Measurements from ENCODE around the gene SLC47A1.
"Not testable (repeated sequence)": the region's sequence is repeated elsewhere in the genome, so short reads cannot be mapped to it uniquely, and the experiment has no call there.

Gene SLC47A1

DNA sequence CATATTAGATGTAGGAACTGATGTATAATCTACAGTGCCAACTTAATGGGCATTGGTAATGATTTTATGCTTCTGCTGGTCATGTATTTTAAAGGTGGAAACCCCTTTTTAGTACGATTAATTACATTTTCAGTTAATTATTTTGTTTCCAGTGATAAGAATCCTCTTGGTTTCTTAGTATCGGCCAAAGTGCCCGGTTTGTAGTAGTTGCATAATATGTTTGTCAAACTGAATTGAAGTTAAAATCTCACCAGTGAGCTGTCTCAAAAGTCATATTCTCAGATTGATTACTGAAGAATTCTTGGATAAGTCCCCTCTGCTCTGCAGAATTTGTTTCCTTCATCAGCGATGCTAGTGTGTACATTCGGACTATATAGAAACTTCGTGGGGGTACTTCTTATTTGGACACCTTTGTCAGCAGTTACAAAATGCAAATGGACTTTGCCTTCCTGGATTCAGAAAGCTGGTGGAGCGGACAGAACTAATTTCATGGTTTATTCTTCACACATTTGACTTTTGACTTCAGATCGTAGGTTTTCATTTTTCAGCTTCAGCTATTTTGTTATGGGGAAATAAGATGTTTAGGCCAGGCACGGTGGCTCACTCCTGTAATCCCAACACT lies 28.2 kb downstream of the SLC47A1 start:
- no peak for DNase-seq

DNA sequence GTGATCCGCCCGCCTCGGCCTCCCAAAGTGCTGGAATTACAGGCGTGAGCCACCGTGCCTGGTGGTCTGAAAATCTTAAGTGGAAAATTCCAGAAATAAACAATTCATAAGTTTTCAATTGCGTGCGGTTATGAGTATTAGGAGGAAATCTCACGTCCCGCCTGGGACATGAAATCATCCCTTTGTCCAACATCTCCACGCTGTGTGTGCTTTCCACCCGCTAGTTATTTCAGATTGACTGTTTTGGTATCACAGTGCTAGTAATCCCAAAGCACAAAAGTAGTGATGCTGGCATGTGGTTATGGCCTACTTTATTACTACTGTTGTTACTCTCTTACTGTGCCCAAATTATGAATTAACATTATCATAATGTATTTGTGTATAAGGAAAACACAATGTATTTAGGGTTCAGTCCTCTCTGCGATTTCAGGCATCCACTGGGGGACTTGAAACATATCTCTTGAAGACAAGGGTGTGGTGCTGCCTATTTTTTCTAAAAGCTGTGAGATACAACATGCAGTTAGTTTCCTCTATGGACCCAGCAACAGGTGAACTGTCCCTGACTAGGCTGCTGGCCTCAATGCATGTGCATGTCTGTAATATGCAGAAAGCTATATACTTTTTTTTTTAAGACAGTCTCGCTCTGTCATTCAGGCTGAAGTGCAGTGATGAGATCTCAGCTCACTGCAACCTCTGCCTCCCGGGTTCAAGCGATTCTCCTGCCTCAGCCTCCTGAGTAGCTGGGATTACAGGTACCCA lies 32.3 kb downstream of the SLC47A1 start:
- DNase-seq, result no peak

DNA sequence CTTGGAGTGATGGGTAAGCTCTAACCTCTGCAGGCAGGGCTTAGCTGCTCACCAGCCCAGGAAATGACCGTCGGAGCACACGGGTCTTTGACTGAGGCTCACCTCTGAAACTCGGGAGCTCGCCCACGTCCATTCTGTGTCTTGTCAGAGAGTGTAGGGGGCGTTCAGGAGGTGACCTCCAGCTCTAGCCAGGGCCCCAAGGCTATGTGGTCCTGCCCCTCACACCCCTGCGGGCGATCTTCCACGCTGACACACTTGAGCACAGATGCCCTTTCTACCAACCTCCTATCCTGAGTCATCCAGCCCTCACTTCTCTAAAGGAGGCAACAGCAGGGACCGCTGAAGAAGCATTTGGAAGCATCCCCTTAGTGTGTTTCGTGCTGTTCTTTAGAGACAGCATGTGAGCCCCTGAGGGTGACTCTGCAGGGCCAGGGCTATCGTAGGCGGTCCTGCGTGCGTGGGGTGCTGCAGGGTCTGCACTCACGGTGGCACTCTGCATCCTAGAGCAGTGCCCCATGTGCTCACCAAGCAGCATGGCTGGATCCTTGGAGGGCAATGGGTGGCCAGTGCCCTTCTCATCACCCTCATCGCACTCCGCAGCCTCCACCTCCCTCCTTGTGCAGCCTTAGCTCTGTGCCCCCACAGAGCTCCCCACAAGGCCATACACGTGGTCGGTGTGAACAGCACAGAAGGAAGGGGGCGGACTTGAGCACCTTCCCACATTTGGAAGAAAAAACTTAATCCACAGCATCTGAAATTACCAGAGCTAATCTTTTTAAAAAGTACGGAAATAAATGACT lies 33.8 kb downstream of the SLC47A1 start:
- no peak for DNase-seq

DNA sequence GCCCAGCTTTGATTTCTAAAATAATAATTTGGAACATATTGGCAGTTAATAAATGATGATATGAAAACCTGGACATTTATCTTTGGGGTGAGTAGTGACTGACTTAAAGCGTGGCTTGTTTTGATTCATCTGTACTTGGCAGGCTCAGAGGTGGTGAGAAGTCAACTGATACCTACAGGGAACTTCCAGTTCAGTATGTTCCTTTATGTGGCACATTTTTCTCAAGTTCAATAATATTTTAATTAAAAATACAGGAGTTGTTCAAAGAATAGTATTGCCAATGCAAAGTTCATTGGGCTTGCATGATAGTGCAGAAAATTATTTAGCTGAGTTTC lies 34.3 kb downstream of the SLC47A1 start:
- no peak for DNase-seq

DNA sequence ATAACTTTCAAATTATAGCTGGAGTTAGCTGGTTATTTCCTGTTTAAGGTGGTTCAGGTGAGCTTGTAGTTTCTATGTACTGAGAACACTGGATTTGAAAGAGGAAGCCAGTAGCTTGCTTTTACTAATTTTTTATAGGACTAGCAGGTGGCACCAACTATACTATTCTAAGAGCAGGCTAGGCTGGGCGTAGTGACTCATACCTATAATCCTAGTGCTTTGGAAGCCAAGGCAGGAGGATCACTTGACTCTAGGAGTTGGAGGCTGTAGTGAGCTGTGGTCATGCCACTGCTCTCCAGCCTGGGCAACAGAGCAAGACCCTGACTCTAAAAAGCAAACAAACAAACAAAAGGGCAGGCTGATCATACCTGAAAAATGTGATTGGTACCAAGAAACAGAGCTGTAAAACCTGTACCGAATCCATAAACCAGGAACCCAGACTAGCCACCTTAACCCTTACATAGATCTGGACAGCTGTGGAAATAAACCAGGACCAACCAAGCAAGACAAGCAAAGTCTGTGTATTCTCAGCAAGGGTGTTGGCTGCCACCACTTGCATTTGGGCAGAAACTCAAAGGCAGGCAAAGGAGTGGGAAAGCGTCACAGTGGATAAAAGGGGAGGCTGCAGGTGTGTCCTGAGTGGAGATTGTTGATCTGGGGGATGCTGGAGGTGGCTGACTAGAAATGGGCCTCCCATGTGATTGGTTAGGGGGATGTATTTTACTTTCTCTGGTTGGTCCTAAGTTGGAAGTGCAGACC lies 36.3 kb downstream of the SLC47A1 start:
- DNase-seq, result no peak

DNA sequence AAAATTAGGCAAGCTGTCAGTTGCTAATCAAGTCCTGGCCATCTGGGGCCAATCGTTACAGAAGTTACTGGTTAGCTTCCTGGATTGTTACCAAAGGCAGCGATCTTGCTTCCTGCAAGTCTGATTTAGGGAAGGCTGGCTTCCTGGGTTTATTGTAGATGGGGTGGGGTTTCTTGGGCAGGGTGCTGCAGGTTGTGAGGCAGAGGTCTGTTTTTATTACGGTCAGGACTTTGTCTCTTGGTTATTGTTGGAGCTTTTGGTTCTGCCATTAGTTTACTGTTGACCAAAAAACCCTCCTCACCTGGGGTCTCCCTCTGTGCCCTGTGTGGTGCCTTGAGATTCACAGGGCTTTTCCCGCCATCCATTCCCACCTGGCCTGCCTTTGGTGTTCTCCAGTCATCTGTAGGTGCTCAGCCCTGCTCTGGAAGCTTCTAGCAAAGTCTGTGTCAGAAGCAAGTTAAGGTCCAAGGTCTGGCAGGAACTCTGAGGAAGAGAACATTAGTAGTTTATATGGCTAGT lies 36.9 kb downstream of the SLC47A1 start:
- DNase-seq, result no peak

DNA sequence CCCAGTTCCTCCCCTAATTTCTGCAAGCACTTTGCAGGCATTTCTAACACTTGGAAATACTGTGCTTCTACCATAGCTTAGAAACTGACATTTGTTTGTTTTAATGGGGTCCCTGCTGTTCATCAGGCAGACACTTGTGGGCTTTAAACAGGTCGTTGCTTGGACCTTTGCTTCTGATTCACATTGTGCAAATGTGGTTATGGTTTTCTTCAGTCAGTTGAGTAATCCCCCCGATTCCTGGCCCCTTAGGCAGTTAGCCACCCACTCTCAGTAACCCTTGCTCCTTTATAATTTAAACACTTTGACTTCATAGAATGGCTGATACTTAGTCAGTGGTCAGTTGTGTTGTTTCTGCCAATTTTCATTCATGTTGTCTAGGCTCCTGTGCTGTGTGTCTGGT lies 39.4 kb downstream of the SLC47A1 start:
- no peak for DNase-seq

DNA sequence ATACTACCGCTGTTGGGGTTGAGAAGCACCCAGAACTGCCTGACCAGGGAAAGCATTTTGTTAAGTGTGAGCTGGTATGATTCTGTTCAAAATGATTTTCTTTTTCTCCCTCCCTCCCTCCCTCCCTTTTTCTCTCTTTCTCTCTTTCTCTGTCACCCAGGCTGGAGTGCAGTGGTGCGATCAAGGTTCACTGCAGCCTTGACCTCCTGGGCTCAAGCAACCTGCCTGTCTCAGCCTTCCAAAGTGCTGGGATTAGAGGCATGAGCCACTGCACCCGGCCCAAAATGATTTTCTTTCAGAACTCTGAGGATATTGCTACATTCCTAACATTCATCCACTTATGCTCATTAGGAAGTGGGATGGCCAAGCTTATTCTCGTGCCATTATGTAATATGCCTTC lies 41.3 kb downstream of the SLC47A1 start:
- no peak for DNase-seq

DNA sequence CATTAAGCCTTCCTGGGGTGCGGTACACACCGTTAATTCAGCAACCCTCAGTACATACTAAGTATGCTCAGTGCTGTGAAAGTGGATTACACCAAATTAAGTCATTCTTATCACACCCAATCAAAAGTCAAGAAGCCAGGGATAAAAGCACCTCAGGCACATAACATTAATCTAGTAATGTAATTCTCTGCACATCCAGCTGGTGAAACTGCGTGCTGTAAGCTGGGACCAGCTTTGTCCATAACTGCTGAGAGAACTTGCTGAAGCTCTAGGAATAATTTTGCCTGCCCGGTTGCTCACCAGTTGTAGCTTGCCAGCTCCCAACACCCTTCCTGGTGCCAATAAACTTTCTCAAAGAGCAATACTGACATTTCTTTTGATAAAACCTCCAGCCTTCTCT lies 44.9 kb downstream of the SLC47A1 start:
- no peak for DNase-seq

DNA sequence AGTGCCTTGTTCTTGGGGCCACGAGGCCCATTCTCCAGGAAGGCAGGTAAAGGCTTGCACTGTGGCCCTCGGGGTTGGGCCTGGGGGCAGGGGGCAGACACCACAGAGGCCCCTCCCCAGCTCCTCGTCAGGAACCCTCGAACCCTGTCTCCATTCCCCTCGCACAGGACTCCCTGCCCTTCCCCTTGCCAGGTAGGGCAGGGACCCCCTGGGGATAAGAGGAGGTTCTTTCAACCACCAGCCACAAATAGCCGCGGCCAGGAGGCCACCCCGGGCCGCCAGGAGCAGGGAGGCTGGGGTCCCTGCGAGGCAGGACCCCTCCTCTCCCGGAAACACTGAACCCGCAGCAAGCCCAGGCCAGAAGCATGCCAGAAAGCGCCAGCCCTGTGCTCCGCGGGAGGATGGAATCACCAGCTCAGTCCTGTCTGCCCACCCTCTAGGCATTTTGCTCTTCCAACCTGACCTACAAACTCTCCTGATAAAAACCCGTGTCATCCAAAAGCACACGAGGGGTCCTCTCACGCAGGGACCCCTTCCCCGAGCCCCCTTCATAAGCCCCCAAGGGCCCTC lies 45.6 kb downstream of the SLC47A1 start:
- no peak for DNase-seq

DNA sequence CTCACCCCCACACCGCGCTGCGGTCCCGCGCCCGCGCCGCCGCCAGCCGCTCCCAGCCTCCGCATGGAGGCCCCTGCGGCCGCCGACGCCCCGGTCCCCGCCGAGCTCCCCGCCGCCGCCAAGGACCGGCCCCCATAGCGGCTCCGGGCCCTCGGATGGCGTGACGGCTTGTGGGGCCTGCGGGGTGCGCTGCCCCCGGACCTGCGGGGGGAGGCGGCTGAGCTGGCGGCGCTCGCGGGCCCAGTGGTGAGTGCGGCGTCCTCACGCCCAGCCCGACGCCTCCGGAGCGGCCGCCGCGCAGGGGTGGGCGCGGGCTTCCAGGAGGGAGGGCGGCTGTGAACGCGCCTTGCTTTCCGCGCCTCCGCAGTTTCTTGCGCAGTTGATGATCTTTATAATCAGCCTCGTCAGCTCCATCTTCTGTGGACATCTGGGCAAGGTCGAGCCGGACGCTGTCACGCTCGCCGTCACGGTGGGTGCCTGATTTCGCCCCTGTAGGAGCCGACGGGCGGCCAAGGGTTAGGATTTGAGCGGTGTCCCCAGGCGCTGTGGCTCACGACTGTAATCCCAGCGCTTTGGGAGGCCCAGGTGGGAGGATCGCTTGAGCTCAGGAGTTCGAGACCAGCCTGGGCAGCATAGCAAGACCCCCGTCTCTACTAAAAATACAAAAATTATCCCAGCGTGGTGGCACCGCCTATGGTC lies 46.4 kb downstream of the SLC47A1 start:
- DNase-seq, result no peak

DNA sequence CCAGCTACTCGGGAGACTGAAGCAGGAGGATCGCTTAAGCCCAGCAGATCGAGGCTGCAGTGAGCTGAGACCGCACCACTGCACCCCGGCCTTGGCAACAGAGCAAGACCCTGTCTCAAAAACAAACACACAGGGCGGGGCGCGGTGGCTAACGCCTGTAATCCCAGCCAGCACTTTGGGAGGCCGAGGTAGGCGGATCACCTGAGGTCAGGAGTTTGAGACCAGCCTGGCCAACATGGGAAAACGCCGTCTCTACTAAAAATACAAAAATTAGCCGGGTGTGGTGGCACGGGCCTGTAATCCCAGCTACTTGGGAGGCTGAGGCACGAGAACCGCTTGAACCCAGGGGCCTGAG lies 46.9 kb downstream of the SLC47A1 start:
- DNase-seq, result not testable (repeated sequence)

DNA sequence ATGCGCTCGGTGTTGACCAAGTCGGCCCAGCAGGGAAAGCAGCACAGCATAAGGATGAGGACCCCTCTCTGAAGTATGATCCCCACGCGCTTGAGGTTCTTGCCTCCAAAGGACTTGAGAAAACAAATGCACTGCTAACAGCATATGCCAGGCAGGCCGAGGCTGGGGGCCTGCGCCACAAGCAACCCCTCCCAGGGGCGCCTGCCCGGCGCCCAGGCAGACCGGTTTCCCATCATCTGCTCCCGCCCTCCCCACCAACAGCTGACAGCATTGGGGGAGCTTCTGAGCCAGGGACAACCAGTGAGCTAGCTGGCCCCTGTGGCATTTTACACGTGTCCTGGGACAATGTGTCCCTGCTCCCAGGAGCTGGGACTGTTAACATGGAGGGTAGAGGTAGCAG lies 48.5 kb downstream of the SLC47A1 start:
- DNase-seq, result not testable (repeated sequence)

DNA sequence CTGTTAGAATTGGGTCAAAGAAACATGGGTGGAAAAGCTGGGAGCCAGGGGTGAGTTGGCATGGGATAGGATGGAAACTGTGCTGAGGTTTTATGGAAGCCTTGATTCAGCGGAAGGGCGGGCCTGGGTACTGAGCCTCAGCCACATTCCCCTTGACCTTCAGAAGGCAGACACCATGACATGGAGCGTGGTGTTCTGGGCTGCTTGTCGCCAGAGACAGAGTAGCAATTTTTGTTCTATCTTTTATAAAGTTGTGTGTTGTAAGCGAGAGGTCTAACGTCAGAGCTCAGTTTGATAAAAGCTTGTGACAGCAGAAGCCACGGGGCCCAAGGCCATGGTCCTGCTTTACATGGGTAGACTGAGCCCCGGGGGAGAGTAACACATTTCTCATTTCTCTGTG lies 50.2 kb downstream of the SLC47A1 start:
- no peak for DNase-seq

DNA sequence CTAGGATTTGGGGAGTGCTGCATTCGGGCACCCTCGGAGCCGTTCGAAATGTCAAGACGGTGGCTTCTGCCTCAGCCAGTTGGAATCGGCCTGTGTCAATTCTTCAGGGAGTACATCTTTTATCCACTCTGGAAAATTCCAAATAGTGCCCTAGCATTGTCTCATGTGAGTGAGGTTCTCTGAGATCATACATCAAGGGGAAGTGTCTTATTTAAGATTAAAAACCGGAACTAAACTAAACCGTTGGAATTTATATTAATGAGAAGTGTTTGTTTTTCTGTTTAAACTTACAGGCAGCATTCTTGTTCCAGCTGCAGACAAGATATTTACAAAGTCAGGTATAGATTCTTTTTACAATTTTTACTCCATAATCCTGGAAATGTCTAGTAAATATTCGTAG lies 56.8 kb downstream of the SLC47A1 start:
- no peak for DNase-seq

DNA sequence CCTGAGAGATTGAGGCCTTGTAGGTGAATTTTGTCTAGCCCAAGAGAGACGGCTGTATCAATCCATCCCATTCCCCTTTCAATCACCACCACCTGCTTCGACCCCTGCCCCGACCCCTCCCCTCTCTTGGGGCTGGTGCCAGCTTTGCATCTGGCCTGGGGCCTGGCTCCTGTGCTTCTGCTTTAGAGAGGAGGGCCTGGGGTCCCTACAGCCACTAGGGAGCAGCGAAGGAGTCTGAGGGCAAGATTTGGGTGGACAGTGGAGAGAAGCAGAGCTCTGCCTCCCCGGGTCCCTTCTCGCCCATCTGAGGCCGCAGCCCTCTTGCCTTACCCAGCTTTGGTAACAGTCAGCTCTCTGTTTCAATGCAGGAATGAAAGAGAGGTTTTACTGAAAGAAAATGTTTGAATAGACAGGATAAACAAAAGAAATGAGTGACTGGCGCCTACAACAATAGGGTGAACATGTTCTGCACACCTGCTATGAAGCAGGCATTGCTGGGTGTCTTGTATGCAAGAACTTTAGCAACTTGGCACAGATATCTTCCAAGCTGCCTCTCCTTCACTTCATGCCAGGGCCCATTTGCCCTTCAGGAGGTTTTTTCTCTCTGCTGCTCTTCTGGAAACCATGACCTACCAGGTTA lies 57.4 kb downstream of the SLC47A1 start:
- DNase-seq, result no peak

DNA sequence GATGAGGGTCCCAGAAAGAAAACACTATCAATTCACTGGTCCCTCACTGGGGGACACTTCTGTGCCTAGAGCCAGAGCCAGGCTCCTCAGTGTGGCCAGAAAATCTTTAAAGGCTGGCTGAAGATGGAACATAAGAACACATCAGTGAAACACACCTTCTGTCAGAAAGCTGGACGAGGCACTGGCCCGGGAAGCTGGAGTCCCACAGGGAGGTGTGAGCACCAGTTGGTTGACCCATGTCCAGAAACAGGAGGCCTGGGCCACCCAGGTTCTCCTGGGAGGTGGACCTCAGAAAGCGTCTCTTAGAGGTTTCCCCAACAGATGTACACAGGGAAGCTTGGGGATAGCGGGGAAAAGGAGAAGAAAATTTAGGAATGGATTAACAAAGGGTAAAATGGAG lies 58.7 kb downstream of the SLC47A1 start:
- no peak for DNase-seq

DNA sequence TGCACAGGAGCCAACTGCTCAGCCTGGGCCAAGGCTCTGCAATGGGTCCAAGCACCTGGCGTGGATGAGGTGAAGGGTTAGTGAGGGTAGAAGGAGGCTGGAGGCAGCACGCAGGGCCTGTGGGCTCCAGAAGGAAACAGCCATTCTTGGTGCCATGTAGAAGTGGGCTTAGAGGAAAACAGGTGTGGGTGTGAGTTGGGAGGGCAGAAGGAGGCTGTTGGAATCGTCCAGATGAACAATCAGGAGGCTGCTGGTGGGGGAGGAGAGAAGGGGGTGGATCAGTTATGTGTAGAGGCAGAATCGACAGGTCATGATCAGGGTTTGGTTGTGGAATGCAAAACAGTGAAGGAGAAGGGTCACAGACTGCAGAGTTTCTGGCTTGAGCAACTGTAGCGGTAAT lies 63.2 kb downstream of the SLC47A1 start:
- DNase-seq, result no peak

DNA sequence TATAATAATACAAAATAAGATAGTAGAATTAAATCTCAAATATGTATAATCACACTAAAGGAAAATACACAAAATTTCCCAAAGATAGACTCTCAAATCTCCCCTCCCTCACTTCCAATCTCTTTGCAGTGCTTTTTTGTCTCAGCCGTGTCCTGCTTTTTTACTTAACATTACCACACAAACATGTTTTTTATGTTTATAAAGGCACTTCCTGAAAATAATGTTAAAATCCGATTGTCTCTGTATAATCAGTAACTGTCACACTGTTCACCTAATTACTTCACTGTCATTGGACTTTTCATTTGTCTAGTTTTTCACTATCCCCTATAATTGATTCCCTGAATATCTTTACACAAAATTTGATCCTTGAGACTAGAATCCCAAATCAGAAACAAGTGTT lies 76.7 kb downstream of the SLC47A1 start:
- DNase-seq, result no peak

DNA sequence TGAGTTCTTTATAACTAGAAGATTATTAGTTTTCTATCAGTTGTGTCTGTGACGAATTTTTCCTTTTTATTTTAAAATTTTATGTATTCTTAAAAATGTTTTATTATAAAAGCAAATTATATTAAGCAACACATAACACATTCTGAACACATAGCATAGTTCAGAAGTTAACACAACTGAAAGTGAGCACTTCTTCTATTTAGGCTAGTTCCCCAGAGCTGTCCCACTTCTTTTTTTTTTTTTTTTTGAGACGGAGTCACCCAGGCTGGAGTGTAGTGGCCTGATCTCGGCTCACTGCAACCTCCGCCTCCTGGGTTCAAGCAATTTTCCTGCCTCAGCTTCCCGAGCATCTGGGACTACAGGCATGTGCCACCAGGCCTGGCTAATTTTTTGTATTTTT lies 77.2 kb downstream of the SLC47A1 start:
- DNase-seq, result no peak

DNA sequence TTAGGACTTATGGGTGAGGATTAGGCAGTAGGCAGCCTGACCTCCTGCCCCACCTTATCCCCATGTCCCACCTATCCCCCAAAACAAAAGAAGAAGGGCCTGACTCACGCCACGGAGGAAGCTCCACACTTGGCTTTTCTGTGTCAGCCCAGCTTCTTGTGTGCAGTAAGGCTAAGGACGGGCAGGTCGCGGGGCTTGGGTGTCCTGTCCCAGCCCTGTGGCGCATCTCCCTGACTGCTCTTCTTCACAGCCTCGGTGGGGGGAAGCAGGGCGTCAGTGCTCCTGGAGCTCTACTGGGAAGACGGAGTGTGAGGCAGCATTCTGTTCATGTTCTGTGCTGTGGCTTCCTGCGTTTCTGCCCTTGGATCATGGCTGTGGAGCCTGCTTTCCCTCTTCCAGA lies 80.3 kb downstream of the SLC47A1 start:
- no peak for DNase-seq

DNA sequence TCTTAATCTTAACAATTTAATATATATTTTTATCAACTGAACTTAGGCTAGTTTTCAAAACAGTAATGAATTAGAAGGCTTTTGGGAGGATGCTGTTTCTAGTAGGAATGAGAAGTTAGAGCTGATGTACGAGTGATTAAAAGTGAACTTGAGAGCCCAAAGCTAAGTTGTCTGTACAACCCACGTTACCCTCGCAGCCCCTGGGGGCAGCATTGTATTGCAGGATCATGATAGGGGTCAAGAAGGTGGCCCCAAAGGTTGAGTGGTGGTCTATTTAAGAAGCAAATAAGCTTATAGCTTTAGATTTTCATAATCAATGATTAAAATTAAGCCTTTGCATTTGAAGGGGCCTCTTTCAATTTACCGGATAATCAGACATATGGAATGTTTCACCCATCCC lies 81.2 kb downstream of the SLC47A1 start:
- no peak for DNase-seq

Measured in activated CD4-positive, CD25-positive, alpha-beta regulatory T cell treated with anti-CD3 and anti-CD28 coated beads, Interleukin-2, amount 50 U/mL, for 72 hours (primary cell).